HG02840 (cell line): ENCODE data around the gene TNF.

ENCODE experiments used
- ATAC-seq: cut with Tn5 transposase; IDR thresholded peaks from one replicate; pipeline ENCODE4 v1.9.1; 2021; ENCODE audit warnings: mild to moderate bottlenecking, moderate library complexity, moderate number of reproducible peaks; ENCODE audit not compliant: unreplicated experiment, low FRiP score

Gene TNF

GRCh38 chr6:31572041-31572911 lies 3.1 kb upstream of the TNF start, which contains the start of gene LTA:
TSS of gene LTA (plus strand) at chr6:31572289. CDS start at chr6:31572743, 454 bp downstream.
- ATAC-seq, result no peak

- no peak for ATAC-seq
These were observed 1.9 kb upstream of the TNF start for GRCh38 chr6:31573239-31574105.

GRCh38 chr6:31574106-31575061 lies 981 bp upstream of the TNF start:
- ATAC-seq, result no peak

GRCh38 chr6:31575952-31576685 lies 754 bp downstream of the TNF start:
- ATAC-seq, result no peak

- no peak for ATAC-seq
These were observed 1.7 kb downstream of the TNF start for GRCh38 chr6:31576897-31577578.

- no peak for ATAC-seq
These were observed 2.2 kb downstream of the TNF start for GRCh38 chr6:31577579-31577966.

- ATAC-seq, result no peak
These were observed 3.1 kb downstream of the TNF start for GRCh38 chr6:31578184-31579118.

GRCh38 chr6:31579119-31579505 lies 3.7 kb downstream of the TNF start:
- no peak for ATAC-seq

GRCh38 chr6:31579546-31580437 lies 4.4 kb downstream of the TNF start:
- ATAC-seq, result no peak

GRCh38 chr6:31580438-31580740 lies 5.0 kb downstream of the TNF start:
- no peak for ATAC-seq

GRCh38 chr6:31580807-31581433 lies 5.6 kb downstream of the TNF start:
- ATAC-seq, result no peak

- no peak for ATAC-seq
These were observed 6.3 kb downstream of the TNF start for GRCh38 chr6:31581434-31582229.

GRCh38 chr6:31582230-31582643 lies 6.9 kb downstream of the TNF start, which contains the start of gene LTB:
TSS of gene LTB (minus strand) at chr6:31582424. CDS start at chr6:31582417, 7 bp downstream.
- ATAC-seq, result no peak

GRCh38 chr6:31585491-31585890 lies 10.1 kb downstream of the TNF start:
- ATAC-seq, result no peak

GRCh38 chr6:31586008-31586407 lies 10.6 kb downstream of the TNF start, which contains the start of gene LST1:
TSS of gene LST1 (plus strand) at chr6:31586277. CDS start at chr6:31587300, 1,023 bp downstream.
- no peak for ATAC-seq
